Measurements from ENCODE around the gene HSPE1.

DNA sequence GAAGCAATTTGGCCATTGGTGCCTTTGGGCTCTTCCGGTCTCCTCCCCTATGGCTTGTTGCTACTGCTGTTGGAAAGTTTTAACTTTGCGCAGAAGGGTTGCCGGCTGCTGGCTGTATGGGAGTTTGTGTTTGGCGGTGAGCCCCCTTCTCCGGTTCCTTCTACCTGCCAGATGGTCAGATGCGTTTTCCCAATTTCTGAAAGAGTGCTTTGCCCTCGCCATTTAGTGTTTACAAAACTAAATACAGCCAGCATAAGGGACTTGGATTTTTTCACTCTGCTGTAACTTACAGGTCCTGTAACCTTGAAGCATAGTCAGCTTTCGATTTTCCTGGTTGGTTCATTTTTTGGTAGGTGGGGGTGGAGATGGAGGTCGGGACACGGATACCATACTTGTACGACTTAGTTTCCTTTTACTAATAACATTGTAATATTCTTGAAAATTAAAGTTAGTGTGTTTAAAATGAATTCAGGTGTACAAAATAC, 46.2 kb upstream of the HSPE1 start:
- peak; percentile 59 to 93 for TF ChIP-seq POLR2A (IDR thresholded peaks at IDR 0.05)
- TF ChIP-seq, protein P1, sequence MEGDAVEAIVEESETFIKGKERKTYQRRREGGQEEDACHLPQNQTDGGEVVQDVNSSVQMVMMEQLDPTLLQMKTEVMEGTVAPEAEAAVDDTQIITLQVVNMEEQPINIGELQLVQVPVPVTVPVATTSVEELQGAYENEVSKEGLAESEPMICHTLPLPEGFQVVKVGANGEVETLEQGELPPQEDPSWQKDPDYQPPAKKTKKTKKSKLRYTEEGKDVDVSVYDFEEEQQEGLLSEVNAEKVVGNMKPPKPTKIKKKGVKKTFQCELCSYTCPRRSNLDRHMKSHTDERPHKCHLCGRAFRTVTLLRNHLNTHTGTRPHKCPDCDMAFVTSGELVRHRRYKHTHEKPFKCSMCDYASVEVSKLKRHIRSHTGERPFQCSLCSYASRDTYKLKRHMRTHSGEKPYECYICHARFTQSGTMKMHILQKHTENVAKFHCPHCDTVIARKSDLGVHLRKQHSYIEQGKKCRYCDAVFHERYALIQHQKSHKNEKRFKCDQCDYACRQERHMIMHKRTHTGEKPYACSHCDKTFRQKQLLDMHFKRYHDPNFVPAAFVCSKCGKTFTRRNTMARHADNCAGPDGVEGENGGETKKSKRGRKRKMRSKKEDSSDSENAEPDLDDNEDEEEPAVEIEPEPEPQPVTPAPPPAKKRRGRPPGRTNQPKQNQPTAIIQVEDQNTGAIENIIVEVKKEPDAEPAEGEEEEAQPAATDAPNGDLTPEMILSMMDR (IDR thresholded peaks at IDR 0.05), result no peak
